Stimulated activated CD8-positive, alpha-beta memory T cell treated with anti-CD3 and anti-CD28 coated beads, Interleukin-7, amount 100 ng/mL, for 24 hours (primary cell): ENCODE measurements around the gene RUNX1.
"Not testable (repeated sequence)": the region's sequence is repeated elsewhere in the genome, so short reads cannot be mapped to it uniquely, and the experiment has no call there.

Experiments
- DNase-seq: peaks from one replicate; pipeline ENCODE4 v3.0.0-alpha.2; 2020; ENCODE audit warnings: low read depth

Gene RUNX1

DNA sequence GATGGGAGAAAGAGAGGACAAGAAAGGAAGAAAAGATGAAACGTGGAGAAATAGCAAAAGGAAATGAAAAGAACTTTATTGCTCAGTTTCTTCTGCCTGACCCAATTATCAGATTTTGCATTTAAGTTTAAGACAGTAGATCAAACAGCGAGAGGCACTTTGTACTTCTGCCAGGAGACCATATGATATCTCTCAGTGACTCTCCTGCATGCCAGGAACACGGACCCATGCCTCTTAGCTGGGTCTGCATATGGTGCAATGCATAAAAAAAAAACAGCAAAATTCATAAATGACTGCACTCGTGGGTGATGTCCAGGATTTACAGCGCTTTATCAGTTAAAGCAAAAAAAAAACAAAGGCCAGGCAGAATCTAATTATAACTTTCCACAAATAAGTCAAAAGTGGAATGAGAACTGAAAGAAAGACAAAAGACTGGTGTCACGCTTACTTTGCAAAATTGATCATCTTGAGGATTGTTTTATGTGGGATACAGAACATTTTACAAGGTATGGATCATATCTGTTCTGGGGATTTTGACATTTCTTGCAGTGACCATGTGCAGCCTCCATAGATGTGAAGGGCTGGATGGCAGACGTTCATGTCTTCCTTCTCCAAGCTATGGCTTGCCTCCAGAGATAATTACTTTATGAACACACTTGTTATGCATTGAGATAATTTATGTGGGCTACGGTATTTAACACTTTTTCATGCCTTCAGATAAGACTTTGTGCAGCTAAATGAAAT is 79.5 kb downstream of the RUNX1 start:
- no peak for DNase-seq

- DNase-seq = no peak
These were observed 80.4 kb downstream of the RUNX1 start for GRCh38 chr21:34968414-34969333.

DNA sequence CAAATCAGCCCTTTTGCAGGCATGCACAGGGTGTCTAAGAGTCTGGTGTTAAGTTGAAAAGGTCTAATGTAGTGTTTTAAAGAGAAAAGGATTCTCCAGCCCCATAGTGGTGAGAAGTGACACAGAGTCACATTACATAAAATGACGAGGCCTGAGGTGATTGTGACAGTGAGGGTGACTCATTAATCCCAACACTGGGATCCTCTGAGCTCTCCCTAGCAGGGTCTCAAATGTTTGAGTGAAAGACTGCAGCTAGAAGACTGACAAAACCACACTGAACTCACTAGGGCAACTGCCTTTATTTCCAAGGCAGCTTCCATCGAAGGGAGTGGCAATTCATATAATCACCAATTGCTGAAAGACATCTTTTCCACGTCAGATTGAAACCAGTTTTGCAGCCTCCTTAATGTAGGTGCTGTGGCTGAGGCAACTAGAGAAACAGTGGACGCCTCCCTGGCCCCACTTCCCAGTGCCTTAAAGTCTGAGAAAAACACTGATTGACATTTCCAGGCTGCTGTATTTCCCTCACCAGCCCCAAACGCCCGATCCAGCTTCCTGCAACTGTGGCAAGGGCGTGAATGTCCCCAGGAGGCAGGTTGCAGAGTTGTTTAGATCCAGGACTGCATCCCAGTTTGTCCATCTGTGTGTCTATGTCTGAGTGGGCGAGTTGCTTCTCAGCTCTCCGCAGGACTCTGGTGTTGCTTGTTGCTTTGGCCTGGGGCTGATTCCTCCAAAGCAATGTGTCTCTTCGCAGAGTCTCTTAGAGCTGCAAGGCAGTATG is 81.4 kb downstream of the RUNX1 start:
- DNase-seq = no peak

GRCh38 chr21:34966881-34967280 is 82.2 kb downstream of the RUNX1 start:
- DNase-seq = not testable (repeated sequence)

GRCh38 chr21:34965200-34966174 is 83.6 kb downstream of the RUNX1 start:
- DNase-seq = no peak

DNA sequence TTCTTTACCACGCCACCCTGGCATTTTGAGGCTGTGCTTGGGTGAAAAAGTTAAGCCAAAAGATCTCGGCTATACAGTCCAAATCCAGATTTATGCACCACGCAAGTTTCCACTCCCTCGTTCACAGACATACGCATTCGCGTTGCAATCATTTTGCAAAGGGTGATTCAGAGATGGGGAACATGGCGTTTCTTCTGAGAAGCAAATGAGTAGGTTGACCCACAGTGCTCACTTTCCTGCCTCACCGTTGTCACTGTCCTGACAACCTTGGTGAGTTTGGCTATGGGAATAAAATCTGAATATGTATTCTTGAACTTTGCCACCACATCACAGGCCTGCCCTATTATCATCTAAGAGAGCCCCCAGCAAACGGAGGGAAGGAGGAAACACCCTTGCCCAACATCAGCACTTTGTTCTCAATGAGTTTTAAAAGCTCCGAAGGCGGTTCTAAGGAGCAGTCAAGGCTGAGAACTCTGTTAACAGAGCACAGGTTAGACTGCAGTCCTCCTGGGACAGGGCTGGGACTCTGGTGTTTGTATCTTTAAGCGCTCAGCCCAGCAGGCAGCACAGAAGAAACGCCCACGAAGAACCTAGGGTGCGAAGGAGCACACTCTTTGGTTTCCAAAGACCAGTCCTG is 86.4 kb downstream of the RUNX1 start:
- DNase-seq = no peak

GRCh38 chr21:34962136-34962535 is 87.0 kb downstream of the RUNX1 start:
- DNase-seq = no peak

- no peak for DNase-seq
These were observed 88.4 kb downstream of the RUNX1 start for GRCh38 chr21:34960687-34961086.

DNA sequence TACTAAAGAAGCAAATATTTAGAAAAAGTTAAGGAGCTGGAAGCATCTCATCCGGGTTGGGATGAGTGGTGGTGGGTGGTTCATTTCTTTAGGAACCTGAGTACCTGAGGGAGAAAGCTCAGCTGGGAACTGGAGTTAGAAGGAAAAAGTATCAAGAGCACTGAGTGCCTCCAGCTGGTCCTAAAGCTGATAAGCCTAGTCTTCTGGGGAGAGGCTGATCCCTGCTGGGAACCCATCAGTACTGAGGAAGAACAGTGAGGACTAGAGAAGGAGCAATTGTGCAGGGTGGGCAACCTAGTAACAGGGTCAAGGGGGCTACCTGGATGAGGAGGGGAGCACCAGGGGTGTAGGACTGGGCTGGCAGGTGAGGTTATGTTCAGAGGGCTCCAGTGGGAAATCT is 89.5 kb downstream of the RUNX1 start:
- DNase-seq = no peak

GRCh38 chr21:34958040-34958439 is 91.1 kb downstream of the RUNX1 start:
- no peak for DNase-seq

DNA sequence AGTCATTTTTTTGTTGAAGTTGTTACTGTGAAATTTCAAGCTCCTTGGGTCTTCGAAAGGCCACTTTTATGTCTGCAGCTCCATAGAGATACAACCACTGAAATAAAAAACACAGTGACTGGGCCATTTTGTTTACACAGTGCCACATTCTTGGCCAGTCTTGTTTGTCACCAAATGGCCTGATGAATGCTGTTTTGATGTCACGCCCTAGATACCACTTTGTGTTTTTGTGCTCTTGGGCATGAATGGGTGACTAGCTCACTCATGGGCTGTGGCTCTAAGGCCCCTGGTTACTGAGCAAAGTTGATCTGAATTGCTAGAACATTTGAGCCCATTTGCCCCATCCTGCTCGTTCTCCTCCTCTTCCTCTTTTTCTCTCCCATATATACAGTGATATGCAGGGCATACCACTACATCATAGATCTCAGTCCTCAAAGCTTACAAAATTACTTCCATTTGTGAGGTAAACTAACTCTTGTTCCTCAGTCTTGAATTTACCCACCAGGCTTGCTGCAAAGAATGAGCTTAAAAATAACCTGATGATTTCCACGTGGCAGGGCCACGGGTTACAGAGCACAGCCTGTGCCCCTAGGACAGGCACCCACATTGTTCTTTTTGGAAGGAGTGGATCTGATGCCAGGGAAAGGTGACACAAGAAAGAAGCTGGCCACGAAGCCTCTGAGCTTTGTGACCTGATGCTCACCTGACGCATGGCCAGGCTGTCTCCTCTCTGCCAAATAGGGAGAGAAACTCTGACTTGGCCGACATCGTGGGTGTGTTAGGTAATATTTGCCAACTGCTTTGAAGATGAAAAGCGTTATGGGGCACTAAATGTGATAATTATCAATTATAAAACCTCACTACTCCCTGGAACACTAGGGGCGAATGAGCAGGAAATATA is 92.4 kb downstream of the RUNX1 start:
- DNase-seq = no peak

- no peak for DNase-seq
These were observed 95.2 kb downstream of the RUNX1 start for GRCh38 chr21:34953950-34954349.

DNA sequence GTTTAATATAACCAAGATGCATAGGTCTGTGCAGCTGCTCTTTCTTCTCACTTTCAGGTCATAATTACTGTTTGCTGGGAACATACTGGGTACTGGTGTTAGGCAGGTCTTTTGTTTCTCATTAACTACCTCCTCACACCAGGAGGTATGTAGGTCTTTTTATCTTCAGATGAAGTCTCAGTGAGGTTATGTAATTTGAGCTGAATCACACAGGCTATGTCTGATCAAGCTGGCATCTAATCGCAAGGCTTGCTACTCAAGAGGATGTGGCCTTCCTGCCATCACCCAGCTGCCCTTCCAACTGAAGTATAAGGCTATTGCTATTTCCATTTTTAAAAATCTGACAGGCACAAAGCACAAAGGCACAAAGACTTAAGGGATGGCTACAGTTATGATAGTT is 96.4 kb downstream of the RUNX1 start:
- no peak for DNase-seq

DNA sequence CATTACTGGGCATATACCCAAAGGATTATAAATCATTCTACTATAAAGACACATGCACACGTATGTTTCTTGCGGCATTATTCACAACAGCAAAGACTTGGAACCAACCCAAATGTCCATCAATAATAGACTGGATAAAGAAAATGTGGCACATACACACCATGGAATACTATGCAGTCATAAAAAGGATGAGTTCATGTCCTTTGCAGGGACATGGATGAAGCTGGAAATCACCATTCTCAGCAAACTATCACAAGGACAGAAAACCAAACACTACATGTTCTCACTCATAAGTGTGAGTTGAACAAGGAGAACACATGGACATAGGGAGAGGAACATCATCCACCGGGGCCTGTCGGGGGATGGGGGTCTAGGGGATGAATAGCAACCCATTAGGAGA is 97.2 kb downstream of the RUNX1 start:
- DNase-seq = not testable (repeated sequence)

- DNase-seq = no peak
These were observed 98.1 kb downstream of the RUNX1 start for GRCh38 chr21:34950980-34951379.

GRCh38 chr21:34949499-34949898 is 99.6 kb downstream of the RUNX1 start:
- DNase-seq = no peak

GRCh38 chr21:34949030-34949429 is 100.1 kb downstream of the RUNX1 start:
- DNase-seq = no peak

- no peak for DNase-seq
These were observed 100.9 kb downstream of the RUNX1 start for GRCh38 chr21:34948157-34948556.

DNA sequence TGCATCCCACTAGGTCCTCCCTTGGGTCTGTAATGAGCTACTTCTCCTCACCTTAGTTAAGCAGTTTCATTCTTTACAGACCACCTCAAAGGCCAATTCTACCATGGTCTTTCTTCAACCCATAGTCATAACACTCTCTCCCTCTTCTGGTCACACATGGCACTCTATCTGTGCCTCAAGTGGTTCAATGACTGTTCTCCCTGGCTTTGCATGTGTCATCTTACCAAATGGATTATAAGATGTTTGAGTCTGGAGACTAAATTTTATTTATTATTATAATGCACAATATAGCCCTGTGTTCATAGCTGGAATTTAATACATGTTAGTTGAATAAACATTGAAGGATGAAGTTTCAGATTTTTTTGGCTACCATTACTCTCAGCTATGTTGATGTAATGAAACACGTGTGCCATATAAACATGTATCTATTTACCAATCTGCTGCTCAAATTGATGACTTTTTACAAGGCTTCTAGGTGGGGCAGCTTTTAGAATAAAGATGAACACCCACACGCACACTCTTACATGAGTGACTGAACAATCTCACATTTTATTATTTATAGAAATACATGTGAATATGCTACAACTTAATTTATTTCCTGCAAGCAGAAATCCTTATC is 102.1 kb downstream of the RUNX1 start:
- no peak for DNase-seq
